GM18868 (cell line): ENCODE data around the gene MKNK1.
"Not testable (repeated sequence)": the region's sequence is repeated elsewhere in the genome, so short reads cannot be mapped to it uniquely, and the experiment has no call there.

Source experiments
- ATAC-seq: cut with Tn5 transposase; IDR thresholded peaks from one replicate; pipeline ENCODE4 v1.9.1; 2021; ENCODE audit warnings: mild to moderate bottlenecking, moderate library complexity; ENCODE audit not compliant: unreplicated experiment

MKNK1 gene

GRCh38 chr1:46603858-46604549, at the start of gene MKNK1:
MKNK1 (minus strand) TSS chr1:46604268; CDS start chr1:46583327, 20,941 bp downstream.
- ATAC-seq, result peak; percentile 95

GRCh38 chr1:46653405-46653958, 49.4 kb upstream of the MKNK1 start:
- no peak for ATAC-seq

GRCh38 chr1:46652321-46653100, 48.4 kb upstream of the MKNK1 start:
- no peak for ATAC-seq

GRCh38 chr1:46651152-46651551, 47.1 kb upstream of the MKNK1 start:
- ATAC-seq, result not testable (repeated sequence)

- ATAC-seq, result no peak
Measured at GRCh38 chr1:46650491-46650890, 46.4 kb upstream of the MKNK1 start.

GRCh38 chr1:46649764-46650163, 45.7 kb upstream of the MKNK1 start:
- no peak for ATAC-seq

- ATAC-seq, result no peak
Measured at GRCh38 chr1:46647611-46648010, 43.5 kb upstream of the MKNK1 start.

GRCh38 chr1:46646844-46647243, 42.8 kb upstream of the MKNK1 start:
- ATAC-seq, result no peak

GRCh38 chr1:46646331-46646730, 42.3 kb upstream of the MKNK1 start:
- no peak for ATAC-seq

GRCh38 chr1:46645815-46646214, 41.7 kb upstream of the MKNK1 start:
- ATAC-seq, result no peak

- no peak for ATAC-seq
Measured at GRCh38 chr1:46643368-46643775, 39.3 kb upstream of the MKNK1 start.

- ATAC-seq, result no peak
Measured at GRCh38 chr1:46642115-46642680, 38.1 kb upstream of the MKNK1 start.

GRCh38 chr1:46639547-46639946, 35.5 kb upstream of the MKNK1 start:
- no peak for ATAC-seq

- ATAC-seq, result no peak
Measured at GRCh38 chr1:46638921-46639320, 34.9 kb upstream of the MKNK1 start.

GRCh38 chr1:46637444-46638083, 33.5 kb upstream of the MKNK1 start:
- ATAC-seq, result no peak

- no peak for ATAC-seq
Measured at GRCh38 chr1:46635205-46635604, 31.1 kb upstream of the MKNK1 start.

GRCh38 chr1:46630719-46631118, 26.7 kb upstream of the MKNK1 start:
- no peak for ATAC-seq

GRCh38 chr1:46623743-46624644, 19.9 kb upstream of the MKNK1 start:
- ATAC-seq, result no peak

GRCh38 chr1:46622344-46622743, 18.3 kb upstream of the MKNK1 start:
- no peak for ATAC-seq

- ATAC-seq, result no peak
Measured at GRCh38 chr1:46621930-46622329, 17.9 kb upstream of the MKNK1 start.
